K562 (cell line): ENCODE data around the gene PDE8A. TPM values are rescaled to one million over a fixed set of nuclear protein-coding genes. Genes with fewer than 3 reads are reported as not detected.

Experiments
- ATAC-seq: fragments of 200-7000 bp; cut with Tn5 transposase; 3 replicates; pipeline ENCODE4 v1.9.1; 2020; ENCODE audit warnings: moderate library complexity
- BruUV-seq: library from RNA; stranded (reverse); fragments of 400-500 nt; replicated peaks from 2 replicates; lab custom pipeline; 2021; lab: Mats Ljungman, UMichigan
- CTCF ChIA-PET: fragments of 300-600 bp; formaldehyde crosslinking; extraction: SDS; loops from one replicate; lab custom pipeline; 2021; ENCODE audit warnings: low intra/inter-chr PET ratio; lab: Yijun Ruan, JAX
- POLR2A ChIA-PET: fragments of 300-600, 350-650 bp; sonication (Branson Sonifier 250); formaldehyde crosslinking; extraction: SDS; loops from one replicate; lab custom pipeline; 2021; ENCODE audit warnings: antibody characterized with exemption, inconsistent platforms; lab: Yijun Ruan, JAX
- DNase-seq, 4 experiments: peaks; one replicate each; pipeline versions ENCODE4 v3.0.0 to v3.0.0-alpha.2; 2011 to 2018; ENCODE audit warnings: low spot score in 3 of 4, mixed read lengths in 3 of 4; ENCODE audit errors: extremely low read depth in 1 of 4
- FAIRE-seq: peaks from 2 replicates; lab custom pipeline; 2011; peaks lifted over from hg19 to GRCh38; lab: Jason Lieb, UNC
- H2AFZ ChIP-seq: 2 replicates; pipeline ENCODE4 v1.6.0; 2011; ENCODE audit warnings: low read depth, low read length, control low read depth, inconsistent platforms
- H3K27ac ChIP-seq: fragments of 200-600 bp; 3 replicates; pipeline ENCODE4 v1.8.0; 2011; ENCODE audit warnings: low read depth, mild to moderate bottlenecking, control low read depth, inconsistent platforms, low read length, moderate library complexity, mixed read lengths; ENCODE audit errors: extremely low read depth
- H3K27me3 ChIP-seq, 2 experiments: fragments of 300-600 bp in 1 of 2; 2 replicates in 1 of 2; 3 replicates in 1 of 2; pipeline versions ENCODE4 v1.6.0 to v1.8.0; 2011; ENCODE audit warnings: inconsistent platforms in 2 of 2, low read length in 2 of 2, mild to moderate bottlenecking in 1 of 2, mixed read lengths in 1 of 2, moderate library complexity in 1 of 2; ENCODE audit not compliant: control insufficient read depth in 2 of 2, insufficient read depth in 2 of 2
- H3K36me3 ChIP-seq: fragments of 300-600 bp; 3 replicates; pipeline ENCODE4 v1.8.0; 2011; ENCODE audit warnings: mild to moderate bottlenecking, low read length, inconsistent platforms; ENCODE audit not compliant: control insufficient read depth, insufficient read depth
- H3K4me1 ChIP-seq, 2 experiments: fragments of 200-600 bp in 1 of 2; replicated peaks in 1 of 2; 2 replicates in 1 of 2; 3 replicates in 1 of 2; pipeline versions ENCODE4 v1.5.1 to v1.8.0; 2011; ENCODE audit warnings: inconsistent platforms in 2 of 2, low read length in 2 of 2, mild to moderate bottlenecking in 1 of 2, mixed read lengths in 1 of 2, moderate library complexity in 1 of 2; ENCODE audit not compliant: control insufficient read depth in 2 of 2, insufficient read depth in 2 of 2
- H3K4me2 ChIP-seq: 2 replicates; pipeline ENCODE4 v1.6.1; 2011; ENCODE audit warnings: low read length, control low read depth, inconsistent platforms, mixed read lengths; ENCODE audit not compliant: insufficient read depth
- H3K4me3 ChIP-seq: fragments of 200-600 bp; sonication (generic), shearing (Covaris generic); 2 replicates; pipeline ENCODE4 v1.5.1; 2016; ENCODE audit warnings: control low read depth, inconsistent platforms
- H3K79me2 ChIP-seq: fragments of 200-600 bp; 3 replicates; pipeline ENCODE4 v1.8.0; 2011; ENCODE audit warnings: low read length, inconsistent platforms; ENCODE audit not compliant: control insufficient read depth, insufficient read depth
- H3K9ac ChIP-seq, 2 experiments: 2 replicates each; pipeline versions ENCODE4 v1.6.0 to v1.6.1; 2011; ENCODE audit warnings: low read depth in 2 of 2, low read length in 2 of 2, control low read depth in 1 of 2, inconsistent platforms in 1 of 2, mild to moderate bottlenecking in 1 of 2, mixed read lengths in 1 of 2; ENCODE audit not compliant: insufficient read depth in 1 of 2
- H3K9me1 ChIP-seq: one replicate; pipeline ENCODE4 v1.6.0; 2011; ENCODE audit warnings: inconsistent platforms, mild to moderate bottlenecking, low read length, moderate library complexity; ENCODE audit not compliant: control insufficient read depth, insufficient read depth
- H3K9me3 ChIP-seq: replicated peaks from 2 replicates; pipeline ENCODE4 v1.5.1; 2011; ENCODE audit warnings: low read depth, low read length, inconsistent platforms; ENCODE audit not compliant: control insufficient read depth, insufficient read depth
- H4K20me1 ChIP-seq: replicated peaks from 2 replicates; pipeline ENCODE4 v1.6.1; 2011; ENCODE audit warnings: low read length, inconsistent platforms, mixed read lengths; ENCODE audit not compliant: control insufficient read depth, insufficient read depth
- C11orf30 ChIP-seq: fragments of 450-650 bp; IDR thresholded peaks from 2 replicates; pipeline ENCODE4 v1.6.1; 2016; ENCODE audit warnings: low read depth, mild to moderate bottlenecking
- DACH1 ChIP-seq: fragments of 450-650 bp; IDR thresholded peaks from 2 replicates; pipeline ENCODE4 v1.6.1; 2018; ENCODE audit not compliant: partially characterized antibody
- KLF6 ChIP-seq: fragments of 250-450 bp; sonication (Bioruptor Pico); IDR thresholded peaks from 2 replicates; pipeline ENCODE4 v1.4.0; 2020; ENCODE audit warnings: mild to moderate bottlenecking, moderate library complexity, borderline replicate concordance
- LARP7 ChIP-seq: fragments of 450-650 bp; IDR thresholded peaks from 2 replicates; pipeline ENCODE4 v1.6.1; 2016
- NR2C2 ChIP-seq, 2 experiments: fragments of 200-800 bp in 1 of 2; sonication (Bioruptor generic) in 1 of 2; sonication (generic) in 1 of 2; formaldehyde crosslinking in 1 of 2; IDR thresholded peaks; 2 replicates each; pipeline versions ENCODE4 v1.6.1 to v1.8.0; 2016 to 2022; ENCODE audit warnings: mild to moderate bottlenecking in 1 of 2, missing compliant biosample characterization in 1 of 2, missing genetic modification characterization in 1 of 2, missing genetic modification reagents in 1 of 2
- ZNF12 ChIP-seq: sonication (generic); formaldehyde crosslinking; IDR thresholded peaks from 2 replicates; pipeline ENCODE4 v1.4.0; 2020; ENCODE audit warnings: mild to moderate bottlenecking, missing genetic modification reagents
- ZNF134 ChIP-seq: fragments of 250-450 bp; sonication (Bioruptor Pico); conservative IDR thresholded peaks from 2 replicates; pipeline ENCODE4 v1.4.0; 2020
- ZNF445 ChIP-seq: fragments of 250-450 bp; sonication (Bioruptor Pico); IDR thresholded peaks from 2 replicates; pipeline ENCODE4 v1.4.0; 2020; ENCODE audit warnings: low read depth, mild to moderate bottlenecking, moderate library complexity
- ZNF778 ChIP-seq: fragments of 450-650 bp; formaldehyde crosslinking; IDR thresholded peaks from 2 replicates; pipeline ENCODE4 v1.4.0; 2020; ENCODE audit warnings: mild to moderate bottlenecking, moderate library complexity
- WGBS: fragments of 100-300 bp; shearing (Covaris generic); methylation state at CpG from one replicate; pipeline ENCODE4 v1.1.6; 2016; ENCODE audit warnings: low coverage, mixed read lengths; ENCODE audit not compliant: insufficient coverage; ENCODE audit errors: missing lambda C conversion rate; 5-methylcytosine and 5-hydroxymethylcytosine counted together
- in situ Hi-C: fragments of 300-500 bp; cut with MboI; formaldehyde crosslinking; loops from 4 replicates; pipeline ENCODE4 v1.15.0; 2018; ENCODE audit warnings: inconsistent platforms, mixed read lengths
- intact Hi-C: fragments of 100-400 bp; cut with micrococcal nuclease; formaldehyde crosslinking; loops from 2 replicates; pipeline ENCODE4 v1.14.2; 2022
- polyA plus RNA-seq, 8 experiments: library from polyadenylated mRNA; depleted of rRNA in 4 of 8; stranded (reverse) in 5 of 8; unstranded in 3 of 8; fragments of >200 nt; fragmentation: Nextera tagmentation in 2 of 8; fragmentation: Illumina TruSeq in 1 of 8; extraction: Ambion mirVana in 2 of 8; extraction: Trizol in 1 of 8; gene quantifications; 2 replicates each; pipeline versions ENCODE4 v1.2.1 to v1.2.3, GENCODE V29; 2011 to 2014; ENCODE audit warnings: inconsistent platforms in 1 of 8, missing spikeins in 1 of 8
- total RNA-seq, 7 experiments: library from RNA; depleted of rRNA in 6 of 7; stranded (reverse); fragments of >200 nt in 6 of 7; fragmentation: Illumina TruSeq in 2 of 7; extraction: Trizol in 2 of 7; gene quantifications; 2 replicates each; pipeline versions ENCODE4 v1.2.1 to v1.2.3, GENCODE V29; 2011 to 2021; ENCODE audit warnings: low replicate concordance in 1 of 7
- TF ChIP-seq, protein P1 (sequence below): fragments of 450-650 bp; IDR thresholded peaks from 2 replicates; pipeline ENCODE4 v1.6.1; 2017; ENCODE audit warnings: antibody characterized with exemption

Gene PDE8A
- total and polyA plus RNA-seq, 9 of the 15 experiments (the other 6 are each of a cell fraction or from before 2014, with no cell fraction given) = 5.9 to 40.3 (median 19.8) TPM

DNA sequence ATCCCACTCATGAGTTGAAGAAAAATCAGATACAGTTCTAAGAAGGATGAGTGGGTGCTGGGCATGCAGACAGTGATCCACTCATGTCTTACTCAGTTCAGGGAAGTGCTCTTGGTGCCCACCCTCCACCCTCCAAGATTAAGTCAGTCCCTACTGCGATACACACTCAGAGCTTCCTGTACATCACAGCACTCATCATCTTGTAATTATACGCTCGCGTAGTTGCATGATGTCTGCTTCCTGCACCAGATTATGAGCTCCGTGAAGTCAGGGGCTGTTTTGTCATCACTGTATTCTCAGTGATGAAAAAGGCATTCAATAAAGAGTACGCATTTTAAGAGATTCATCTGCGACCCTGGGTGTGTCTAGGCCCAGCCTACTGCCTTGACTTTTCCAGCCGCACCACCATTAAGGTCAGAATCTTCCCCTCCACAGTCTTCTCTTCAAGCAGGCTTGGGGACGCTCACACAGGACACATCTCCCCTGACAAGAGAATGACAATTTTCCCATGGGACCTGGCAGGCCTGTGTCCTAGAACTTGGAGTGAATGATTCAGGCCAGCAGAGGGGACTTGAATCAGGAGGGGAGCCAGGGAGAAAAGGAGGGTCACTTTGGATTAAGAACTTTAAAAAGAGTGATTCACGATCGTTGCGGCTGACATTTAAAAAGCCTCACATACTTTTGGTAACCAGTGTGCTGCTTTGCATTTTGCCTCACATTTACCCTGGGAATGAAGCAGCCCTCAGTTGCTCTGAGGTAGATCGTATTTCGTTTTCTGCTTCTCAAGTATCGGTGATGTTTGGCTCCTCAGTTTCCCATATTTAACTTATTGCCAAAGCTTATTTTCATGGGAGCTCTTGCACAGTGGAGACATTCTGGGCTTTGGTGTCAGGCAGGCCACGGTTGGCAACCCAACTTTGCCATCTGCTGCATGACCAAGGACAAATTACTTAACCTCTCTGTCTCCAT is 7.9 kb upstream of the PDE8A start:
- Histone ChIP-seq H3K27me3 (no peaks in the 10 kb centered on the region), H3K36me3 (no peaks in the 10 kb centered on the region), H3K9me1 (no peaks in the 10 kb centered on the region), H4K20me1 (no peaks in the 10 kb centered on the region), H3K9me3 (no peaks in the 10 kb centered on the region), H3K79me2 (no peaks in the 10 kb centered on the region), H3K27ac (no peak overlapping the region), H3K4me3 (no peak overlapping the region), H2AFZ (peak overlapping the region; percentile 69; the same call in 1 of the 2 replicates), H3K9ac (no peak overlapping the region), H3K4me2 (no peak overlapping the region), H3K4me1 (peaks cover 5 to 7% of the 10 kb centered on the region in 2 experiments; a peak in 4 of 5 replicates)
- in situ Hi-C loops = no loop called here
- DNase-seq = no peak
- BruUV-seq = no TSS peak
- ATAC-seq = no peak
- TF ChIP-seq, protein P1, sequence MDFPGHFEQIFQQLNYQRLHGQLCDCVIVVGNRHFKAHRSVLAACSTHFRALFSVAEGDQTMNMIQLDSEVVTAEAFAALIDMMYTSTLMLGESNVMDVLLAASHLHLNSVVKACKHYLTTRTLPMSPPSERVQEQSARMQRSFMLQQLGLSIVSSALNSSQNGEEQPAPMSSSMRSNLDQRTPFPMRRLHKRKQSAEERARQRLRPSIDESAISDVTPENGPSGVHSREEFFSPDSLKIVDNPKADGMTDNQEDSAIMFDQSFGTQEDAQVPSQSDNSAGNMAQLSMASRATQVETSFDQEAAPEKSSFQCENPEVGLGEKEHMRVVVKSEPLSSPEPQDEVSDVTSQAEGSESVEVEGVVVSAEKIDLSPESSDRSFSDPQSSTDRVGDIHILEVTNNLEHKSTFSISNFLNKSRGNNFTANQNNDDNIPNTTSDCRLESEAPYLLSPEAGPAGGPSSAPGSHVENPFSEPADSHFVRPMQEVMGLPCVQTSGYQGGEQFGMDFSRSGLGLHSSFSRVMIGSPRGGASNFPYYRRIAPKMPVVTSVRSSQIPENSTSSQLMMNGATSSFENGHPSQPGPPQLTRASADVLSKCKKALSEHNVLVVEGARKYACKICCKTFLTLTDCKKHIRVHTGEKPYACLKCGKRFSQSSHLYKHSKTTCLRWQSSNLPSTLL = no peak
- TF ChIP-seq C11orf30 (no peak), ZNF778 (no peak), ZNF134 (CRISPR knock-in tag) (no peak), DACH1 (no peak), LARP7 (no peak), NR2C2 (CRISPR knock-in tag; IDR thresholded peaks at IDR 0.05) (no peak), NR2C2 (tag; IDR thresholded peaks at IDR 0.05) (no peak), ZNF445 (CRISPR knock-in tag) (no peak), KLF6 (no peak), ZNF12 (CRISPR knock-in tag) (no peak)
- 74% methylated on average over 16 of the region's 16 CpGs for WGBS
- intact Hi-C loops = no loop called here
- no peak for FAIRE-seq
- POLR2A ChIA-PET = no interaction called here
- CTCF ChIA-PET = no interaction called here
